ENCODE measurements around the gene FN3K. TPM values are rescaled to one million over a fixed set of nuclear protein-coding genes. Genes with fewer than 3 reads are reported as not detected.

FN3K gene
- polyA plus RNA-seq (ENCODE audit: insufficient read length) = 19.1 TPM

DNA sequence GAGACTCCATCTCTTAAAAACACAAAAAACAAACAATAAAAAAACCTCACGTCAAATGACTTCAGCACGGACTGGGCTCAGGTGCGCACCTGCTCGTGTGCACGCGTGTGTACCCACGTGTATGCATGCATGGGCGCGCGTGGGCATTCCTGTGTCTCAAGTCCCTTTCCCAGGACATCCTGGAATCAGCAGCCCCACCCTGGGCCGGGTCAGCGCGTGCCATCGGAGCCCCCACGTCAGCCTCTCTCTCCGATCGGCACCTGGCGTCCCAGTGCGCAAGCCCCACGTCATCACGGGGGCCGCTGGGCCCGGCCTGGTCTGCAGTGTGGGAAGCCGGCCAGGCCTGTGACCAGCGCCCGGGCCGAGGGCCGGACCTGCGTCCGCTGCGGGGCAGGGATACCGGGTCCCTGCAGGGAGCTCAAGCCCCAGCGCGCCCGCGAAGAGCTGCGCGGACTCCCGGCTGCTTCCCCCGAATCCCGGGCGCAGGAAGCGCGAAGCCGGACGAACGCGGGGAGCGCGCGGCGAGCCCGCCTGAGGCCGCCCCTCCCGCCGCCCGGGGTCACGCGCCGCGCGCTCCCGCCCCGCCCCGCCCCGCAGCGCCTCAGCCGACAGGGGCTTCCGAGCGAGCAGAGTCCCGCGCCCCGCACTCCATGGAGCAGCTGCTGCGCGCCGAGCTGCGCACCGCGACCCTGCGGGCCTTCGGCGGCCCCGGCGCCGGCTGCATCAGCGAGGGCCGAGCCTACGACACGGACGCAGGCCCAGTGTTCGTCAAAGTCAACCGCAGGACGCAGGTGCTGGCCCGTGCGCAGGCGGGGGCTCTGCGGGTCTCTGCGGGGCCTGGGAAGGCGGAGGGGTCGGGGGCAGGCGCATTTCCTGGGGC lies at the start of gene FN3K:
Gene FN3K (plus strand): TSS at position 629 of the 880 bp plus-strand sequence. CDS start 22 bp downstream, at position 651.
- DNase-seq (ENCODE audit: low read depth) = no peak

DNA sequence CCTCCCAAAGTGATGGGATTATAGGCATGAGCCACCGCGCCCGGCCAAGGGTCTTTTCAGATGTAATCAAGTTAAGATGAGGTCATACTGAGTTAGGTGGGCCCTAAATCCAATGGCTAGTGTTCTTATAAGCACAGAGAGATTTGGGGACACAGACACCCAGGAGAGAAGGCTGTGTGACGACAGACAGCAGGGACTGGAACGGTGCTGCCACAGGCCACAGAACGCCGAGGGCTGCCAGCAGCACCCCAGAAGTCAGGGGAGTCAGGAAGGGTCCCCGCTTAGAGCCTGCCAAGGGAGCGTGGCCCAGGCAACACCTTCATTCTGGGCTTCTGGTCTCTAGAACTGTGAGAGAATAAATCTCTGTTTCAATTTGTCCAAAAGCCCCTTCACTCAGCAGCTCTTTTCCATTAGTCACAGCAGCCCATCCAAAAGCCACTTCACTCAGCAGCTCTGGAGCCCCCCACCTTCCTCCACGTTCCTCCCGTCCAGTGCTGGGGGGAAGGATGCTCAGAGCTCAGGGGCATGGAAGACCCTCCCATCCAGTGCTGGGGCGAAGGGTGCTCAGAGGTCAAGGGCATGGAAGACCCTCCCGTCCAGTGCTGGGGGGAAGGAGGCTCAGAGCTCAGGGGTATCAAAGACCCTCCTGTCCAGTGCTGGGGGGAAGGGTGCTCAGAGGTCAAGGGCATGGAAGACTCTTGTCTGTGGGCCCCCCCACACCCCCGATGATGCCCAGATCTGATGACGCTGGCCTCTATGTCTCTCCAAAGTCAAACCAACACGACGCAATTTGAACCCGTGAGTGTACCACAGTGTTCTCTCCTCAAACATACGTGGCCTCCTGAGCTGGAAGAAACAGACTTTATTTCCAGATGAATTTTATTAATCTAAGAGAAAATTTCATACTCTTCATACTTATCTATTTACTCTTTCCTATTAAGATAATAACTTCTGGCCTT lies 48.8 kb upstream of the FN3K start:
- DNase-seq (ENCODE audit: low read depth) = no peak

DNA sequence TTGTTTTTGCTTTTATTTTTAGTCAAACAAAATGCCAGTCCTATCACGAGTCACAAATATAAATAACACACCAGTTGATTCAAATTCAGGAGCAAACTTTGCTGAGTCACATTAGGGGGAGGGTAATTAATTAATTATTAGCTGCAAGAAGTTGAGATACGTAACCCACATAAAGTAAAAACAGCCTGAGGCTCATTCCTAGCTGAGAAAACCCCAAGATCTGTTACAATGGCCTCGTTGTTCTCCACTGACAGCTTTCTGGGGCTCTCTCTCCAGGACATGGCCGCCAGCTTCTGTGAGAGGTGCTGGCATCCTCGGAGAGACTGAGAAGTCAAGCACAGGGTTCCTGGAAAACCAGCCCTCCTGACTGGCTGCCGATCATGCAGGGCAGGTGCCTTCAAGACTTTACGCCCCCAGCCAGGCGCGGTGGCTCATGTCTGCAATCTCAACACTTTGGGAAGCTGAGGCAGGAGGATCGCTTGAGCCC lies 48.0 kb upstream of the FN3K start:
- DNase-seq (ENCODE audit: low read depth) = no peak

DNA sequence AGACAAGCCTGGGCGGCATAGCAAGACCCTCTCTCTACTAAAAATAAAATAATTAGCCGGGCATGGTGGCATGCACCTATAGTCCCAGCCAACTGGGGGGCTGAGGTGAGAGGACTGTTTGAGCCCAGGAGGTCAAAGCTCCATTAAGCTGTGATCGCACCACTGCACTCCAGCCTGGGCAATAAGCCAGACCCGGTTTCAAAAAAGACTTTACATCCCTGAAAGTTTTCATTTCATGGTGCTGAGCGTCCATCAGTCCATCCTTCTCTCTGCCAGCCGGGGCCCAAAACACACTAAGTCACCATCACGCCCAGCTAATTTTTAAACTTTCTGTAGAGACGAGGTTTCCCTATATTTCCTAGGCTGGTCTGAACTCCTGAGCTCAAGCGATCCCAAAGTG lies 47.5 kb upstream of the FN3K start:
- DNase-seq (ENCODE audit: low read depth) = no peak

DNA sequence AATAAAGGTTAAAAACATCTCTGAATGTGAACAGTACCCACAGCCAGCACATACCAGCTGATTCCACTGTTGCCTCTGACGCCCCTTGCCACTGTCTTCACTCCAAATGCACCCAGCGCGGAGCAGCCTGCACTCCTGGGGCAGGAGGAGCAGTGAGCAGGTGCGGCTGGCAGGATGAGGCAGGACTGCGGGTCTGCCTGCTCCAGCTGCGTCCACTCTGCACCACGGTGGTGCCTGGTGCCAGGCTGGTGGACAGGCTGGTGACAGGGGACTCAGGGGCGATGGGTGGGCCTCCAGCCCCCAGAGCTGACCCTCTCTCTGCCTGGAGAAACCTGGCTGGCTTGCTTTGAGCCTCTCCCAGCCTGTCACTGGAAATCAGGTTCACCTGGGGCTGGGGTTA lies 46.3 kb upstream of the FN3K start:
- DNase-seq (ENCODE audit: low read depth) = no peak

DNA sequence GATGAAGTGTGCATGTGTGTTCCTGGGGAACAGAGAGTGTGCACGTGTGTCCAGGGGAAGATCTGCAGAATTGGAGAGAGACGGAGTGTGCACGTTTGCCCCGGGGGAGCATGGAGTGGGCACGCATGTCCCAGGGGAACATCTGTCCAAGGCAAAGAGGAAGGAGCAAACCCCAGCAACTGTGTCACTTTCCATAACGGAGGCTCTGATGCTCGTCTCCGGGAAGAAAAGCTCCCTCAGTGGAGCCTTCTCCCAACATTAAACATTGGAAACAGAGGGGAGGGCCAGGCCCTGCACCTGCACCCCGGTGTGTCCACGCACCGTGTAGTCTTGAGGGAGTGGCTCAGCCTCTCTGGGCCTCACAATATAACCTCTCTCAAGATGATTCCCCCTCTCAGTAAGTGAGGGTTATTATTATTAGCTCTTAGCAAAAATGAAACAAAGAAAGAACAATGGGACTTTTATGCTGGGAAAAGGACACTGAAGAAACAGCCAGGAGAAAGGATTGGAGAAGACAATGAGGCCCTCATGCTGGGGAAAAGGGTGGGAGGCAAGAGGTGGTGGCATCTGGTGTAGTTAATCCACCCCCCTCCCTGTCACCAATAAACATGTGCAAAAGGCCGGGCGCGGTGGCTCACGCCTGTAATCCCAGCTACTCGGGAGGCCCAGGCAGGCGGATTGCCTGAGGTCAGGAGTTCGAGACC lies 44.5 kb upstream of the FN3K start:
- DNase-seq (ENCODE audit: low read depth) = no peak

DNA sequence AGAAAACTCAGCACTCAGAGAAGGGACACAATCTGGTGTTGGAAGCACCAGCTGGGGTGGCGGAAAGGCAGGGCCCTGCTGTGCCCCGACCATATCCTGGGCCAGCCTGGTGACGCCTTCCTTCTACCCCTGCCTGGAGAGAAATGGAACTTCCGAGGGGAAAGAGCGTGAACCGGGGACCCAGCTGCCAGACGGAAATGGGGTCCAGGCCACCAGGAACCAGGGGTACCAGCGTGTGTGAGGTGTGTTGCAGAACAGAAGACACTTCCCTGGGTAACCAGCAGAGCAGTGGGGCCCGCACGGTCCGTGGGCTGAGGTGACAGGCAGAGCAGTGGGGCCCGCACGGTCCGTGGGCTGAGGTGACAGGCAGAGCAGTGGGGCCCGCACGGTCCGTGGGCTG lies 43.7 kb upstream of the FN3K start:
- no peak for DNase-seq (ENCODE audit: low read depth)

DNA sequence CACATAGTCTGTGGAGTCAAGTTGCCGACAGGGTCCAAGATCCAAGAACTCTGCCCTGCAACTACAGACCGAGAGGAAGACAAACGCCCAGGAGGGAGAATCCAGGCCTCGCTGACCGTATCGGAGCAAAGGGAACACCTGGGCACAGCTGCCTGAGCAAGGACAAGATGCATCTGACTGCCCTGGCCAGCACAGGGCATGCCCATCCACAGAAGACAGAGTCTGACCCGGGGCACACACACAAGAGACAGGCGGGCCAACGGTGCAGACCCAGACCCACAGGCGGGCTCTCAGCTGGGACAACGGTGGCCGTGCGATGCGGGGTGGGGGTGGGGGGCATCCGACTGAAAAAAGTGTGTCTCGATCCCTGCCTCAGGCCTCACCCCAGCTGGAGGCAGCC lies 43.1 kb upstream of the FN3K start:
- no peak for DNase-seq (ENCODE audit: low read depth)

DNA sequence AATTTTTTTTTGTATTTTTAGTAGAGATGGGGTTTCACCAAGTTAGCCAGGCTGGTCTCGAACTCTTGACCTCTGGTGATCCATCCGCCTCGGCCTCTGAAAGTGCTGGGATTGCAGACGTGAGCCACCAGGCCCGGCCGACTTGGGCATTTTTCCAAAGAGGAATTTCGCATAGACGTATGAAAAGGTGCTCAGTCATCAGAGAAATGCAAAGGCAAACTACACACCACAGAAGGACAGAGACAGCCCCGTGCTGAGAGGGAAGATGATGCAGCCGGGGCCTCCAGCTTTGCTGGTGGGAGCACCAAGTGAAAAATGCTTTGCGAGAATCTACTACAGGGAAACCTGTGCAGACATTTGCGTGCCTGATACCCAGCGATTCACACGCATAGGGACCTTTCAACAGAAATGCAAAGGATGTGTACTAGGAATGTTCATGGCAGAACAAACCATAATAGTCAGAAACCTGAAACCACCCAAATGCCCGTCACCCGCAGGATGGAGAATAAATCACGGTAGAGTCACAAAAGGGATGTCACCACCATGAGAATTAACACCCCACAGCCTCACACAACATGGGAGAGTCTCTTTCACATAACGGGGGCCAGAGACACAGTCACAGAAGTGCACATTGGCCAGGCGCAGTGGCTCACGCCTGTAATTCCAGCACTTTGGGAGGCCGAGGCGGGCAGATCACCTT lies 42.1 kb upstream of the FN3K start:
- DNase-seq (ENCODE audit: low read depth) = no peak

DNA sequence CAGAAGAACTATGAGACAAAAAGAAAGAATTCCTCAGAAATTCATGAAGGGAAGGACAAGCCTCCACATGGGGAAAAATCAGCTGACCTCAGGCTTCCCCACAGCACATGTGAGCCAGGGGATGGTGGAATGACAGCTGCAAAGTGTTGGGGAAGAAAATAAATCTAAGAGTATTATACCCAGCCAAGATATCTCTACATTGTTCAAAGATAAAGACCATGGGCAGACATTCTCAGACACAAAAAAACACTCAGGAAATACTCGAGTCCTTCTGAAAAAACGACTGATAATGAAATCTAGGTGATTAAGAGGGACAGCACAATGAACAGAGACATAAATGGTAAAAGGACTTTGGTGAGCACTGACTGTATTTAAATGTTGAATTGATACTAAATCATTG lies 40.8 kb upstream of the FN3K start:
- no peak for DNase-seq (ENCODE audit: low read depth)

DNA sequence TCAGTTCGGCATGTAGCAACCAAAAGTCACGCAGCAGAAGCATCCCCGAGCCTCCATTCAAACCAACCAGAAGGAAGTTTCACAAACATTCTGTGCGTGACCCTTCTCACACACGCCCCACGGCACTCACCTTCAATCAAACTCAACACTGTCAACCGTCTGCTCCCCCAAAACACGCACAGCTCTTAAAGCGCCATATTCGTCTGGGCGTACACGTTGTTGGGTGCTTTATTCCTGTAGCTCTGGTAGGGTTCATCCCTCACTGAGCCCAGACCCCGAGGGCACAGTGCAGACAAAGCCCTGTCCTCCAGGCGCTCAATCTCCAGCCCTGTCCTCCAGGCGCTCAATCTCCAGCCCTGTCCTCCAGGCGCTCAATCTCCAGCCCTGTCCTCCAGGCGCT lies 39.2 kb upstream of the FN3K start:
- DNase-seq (ENCODE audit: low read depth) = no peak

DNA sequence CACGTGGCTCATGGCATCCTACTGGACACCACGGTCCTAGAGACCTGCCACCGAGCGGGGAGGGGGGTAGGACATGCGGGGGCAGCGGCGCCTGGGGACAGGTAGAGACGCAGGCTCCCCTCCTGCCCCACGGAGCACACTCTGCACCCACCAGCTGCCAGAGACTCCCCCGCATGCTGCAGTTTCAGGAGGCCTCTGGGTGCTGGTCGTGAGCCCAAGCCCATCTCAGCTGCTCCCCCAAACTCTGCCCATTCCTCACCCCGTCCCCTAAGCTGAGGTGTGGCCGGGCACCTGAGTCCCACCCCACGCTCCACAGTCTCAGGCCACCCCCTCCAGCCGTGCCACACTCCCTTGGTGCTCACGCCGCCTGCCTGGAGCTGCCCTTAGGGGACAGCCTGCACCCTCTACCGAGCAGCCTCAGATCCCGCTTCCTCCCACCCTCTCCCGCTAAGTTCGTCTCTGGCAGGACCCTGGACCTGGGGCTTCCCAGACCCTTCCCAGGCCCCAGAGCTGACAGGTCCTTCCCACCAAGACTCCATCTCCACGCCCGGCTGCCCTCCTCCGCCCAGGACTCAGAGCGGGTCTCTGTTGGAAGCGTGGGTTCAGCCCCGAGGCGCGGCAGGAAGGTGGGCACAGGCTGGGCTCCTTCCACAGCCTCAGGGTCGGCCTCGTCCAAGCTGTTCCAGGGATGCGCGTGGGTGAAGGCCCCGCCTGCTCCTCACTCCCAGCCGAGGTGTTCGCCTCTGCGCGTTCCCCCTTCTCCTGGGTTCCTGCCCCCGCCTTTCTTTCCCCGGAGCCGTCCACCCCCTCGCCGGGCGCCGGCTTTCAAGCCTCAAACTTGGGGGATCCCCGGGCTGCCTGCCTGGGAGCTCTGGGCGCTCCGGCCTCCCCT lies 38.3 kb upstream of the FN3K start:
- no peak for DNase-seq (ENCODE audit: low read depth)

DNA sequence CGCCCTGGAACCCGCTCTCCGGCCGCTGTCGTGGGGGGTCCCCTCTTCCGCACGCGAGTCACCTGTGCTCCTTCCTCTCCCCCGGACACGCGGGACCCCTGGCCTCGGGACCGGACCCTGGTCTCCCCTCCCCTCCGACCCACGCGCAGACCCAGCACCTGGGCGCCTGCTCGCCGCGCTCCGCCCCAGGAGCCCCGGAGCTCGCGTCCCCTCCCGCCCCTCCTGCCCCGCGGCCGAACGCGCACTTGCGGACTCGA lies 37.7 kb upstream of the FN3K start:
- DNase-seq (ENCODE audit: low read depth) = no peak

DNA sequence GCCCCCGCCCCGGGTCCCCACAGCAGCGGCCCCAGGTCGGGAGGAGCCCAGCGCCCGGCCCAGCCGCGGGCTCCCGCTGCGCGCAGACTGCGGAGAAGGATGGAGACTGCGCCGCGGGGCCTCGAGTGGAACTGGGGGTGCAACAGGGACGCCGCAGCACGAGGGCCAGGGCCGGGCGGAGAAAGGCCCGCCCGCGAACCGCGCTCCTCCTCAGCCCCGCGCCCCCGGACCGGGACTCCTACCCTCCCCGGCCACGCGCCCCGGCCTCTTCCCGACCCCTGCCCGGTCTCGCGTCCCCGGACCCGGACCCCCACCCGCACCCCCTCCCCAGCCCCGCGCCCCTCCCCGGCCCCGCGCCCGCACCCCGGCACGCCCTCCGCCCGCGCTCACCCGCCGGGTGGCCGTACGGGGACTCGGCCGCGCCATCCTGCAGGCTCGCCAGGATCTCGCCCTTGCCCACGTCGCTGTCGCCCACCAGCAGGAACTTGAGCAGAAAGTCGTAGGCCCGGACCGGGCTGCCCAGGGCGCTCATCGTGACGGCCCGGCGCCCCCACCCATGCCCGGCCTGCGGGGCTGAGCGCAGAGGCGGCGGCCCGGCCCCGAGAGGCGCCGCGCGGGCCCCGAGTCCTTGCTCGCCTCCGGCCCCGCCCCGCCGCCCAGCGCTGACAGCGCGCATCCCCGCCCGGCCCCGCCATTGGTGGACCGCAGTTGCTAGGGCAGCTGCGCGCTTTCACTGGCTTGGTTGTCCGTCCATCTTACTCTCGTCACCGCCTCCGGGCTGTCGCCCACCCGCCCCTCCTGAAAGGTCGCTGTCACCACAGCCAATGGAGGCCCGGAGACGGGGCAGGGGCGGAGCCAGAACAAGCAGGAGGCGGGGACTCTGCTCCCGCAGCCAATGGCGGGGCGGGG lies 37.1 kb upstream of the FN3K start, which contains the start of gene RAB40B:
Gene RAB40B (minus strand): TSS at position 634 of the 909 bp plus-strand sequence. CDS start 102 bp downstream, at position 532.
- DNase-seq (ENCODE audit: low read depth) = peak; percentile 97

DNA sequence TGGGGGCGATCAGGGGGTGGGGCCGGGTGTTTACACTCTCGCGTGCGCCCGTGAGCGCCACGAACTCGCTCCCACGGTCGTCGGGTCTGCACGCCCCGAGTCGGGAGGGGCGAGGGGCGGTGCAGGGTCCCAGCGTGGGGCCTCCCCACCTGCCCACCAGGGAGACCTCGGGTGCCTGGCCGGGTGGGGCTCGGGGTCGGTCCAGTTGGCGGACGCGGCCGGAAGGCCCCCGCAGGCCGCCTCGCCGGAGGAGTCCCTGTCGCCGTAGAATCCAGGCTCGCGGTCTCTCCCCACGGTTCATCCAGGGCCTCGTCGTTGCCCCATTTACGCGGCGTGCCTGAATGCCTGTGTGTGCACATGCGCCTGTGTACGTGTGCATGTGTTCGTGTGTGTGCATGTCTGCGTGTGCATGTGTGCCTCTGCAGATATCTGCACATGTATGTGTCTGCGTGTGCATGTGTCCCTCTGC lies 36.4 kb upstream of the FN3K start:
- DNase-seq (ENCODE audit: low read depth) = no peak

DNA sequence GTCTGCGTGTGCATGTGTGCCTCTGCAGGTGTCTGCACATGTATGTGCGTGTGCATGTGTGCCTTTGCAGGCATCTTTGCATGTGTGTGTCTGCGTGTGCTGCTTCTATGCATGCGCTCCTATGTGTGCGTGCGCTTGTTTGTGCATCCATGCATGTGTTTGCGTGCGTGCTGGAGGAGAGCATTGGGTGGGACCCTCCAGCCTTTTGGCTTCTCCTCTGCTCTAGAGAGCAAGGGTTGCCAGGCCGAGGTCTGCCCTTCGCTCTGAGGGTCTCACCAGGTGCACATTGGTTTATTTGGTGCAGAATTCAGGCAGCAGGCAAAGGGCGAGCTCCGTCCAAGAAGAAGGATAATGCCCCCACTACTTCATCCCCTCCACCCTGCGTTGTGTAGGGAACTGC lies 35.9 kb upstream of the FN3K start:
- DNase-seq (ENCODE audit: low read depth) = no peak

DNA sequence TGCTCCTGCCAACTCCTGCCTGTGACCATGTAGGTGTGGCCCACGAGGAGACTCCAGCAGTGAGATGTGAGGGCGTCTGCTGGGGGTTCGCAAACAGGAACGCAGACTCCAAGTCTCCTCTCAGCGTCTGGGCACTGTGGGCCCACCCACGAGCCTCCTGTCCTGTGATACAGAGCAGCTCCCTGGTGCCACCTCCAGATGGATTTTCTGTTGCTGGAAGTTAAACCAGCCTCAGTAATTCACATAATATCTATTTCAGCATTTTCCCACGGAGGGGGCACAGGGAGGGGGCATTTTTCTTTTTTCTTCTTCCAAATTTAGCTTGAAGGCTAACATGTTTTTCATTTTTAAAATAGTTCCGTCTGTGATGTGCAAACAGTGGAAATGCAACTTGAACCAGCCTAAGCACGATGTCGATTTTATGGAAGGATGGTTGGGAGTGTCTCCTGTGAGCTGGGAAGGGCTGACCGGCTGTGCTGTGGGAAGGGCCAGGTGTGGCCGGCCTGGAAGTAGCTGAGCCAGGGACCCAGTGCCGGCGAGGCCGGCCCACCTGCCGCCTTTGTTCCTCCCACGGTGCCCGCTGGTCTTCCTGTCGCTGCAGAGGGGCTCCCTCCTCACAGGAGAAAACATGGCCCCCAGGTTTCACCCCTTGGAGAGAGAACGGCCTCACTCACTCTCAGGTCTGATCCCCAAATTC lies 33.0 kb upstream of the FN3K start:
- no peak for DNase-seq (ENCODE audit: low read depth)

DNA sequence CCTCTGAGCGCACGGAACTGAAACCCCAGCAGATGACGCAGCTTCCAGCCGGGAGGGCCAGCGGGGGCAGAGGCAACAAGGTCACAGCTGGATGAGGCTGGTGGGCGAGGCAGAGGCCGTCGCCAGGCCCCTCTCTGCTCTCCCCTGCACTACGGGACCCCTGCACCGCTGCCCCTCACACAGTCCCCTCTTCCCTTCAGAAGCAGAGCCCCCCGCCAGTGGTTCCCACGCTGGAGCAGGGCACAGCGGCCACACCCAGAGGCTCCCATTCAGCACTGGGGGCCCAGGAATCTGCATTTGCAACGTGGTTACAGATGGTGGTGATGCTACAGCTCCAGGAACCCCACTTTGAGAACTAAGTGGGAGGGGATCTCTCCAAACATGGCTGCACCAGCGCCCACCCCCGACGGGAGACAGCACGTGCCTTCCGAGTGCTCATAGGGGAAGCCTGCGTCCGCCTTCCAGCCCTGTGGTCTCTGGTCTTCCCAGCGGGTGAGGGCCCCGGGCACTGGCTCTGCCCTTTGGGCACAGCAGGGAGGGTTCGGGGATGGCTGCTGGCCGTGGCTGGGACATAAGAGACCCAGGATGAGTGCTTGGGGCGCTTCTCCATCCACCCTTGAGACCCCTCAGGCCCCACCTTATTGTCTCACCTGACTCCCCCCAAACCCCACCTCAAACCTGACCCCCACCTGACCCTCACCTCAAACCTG lies 32.2 kb upstream of the FN3K start:
- no peak for DNase-seq (ENCODE audit: low read depth)

Data from forelimb muscle (tissue), 1 donor.